Peyer's patch (tissue), 4 donors: ENCODE data around the gene DGKI.

Experiments used
- POLR2A ChIP-seq, 2 donors: fragments of 450-650 bp; IDR thresholded peaks; one replicate each; pipeline ENCODE4 v1.5.1; 2017; ENCODE audit warnings: antibody characterized with exemption in 2 of 2, mild to moderate bottlenecking in 2 of 2, moderate library complexity in 2 of 2
- TF ChIP-seq, protein P1 (sequence below), 6 experiments: fragments of 450-650 bp in 4 of 6; fragments of 200-600 bp in 2 of 6; sonication (generic) in 1 of 6; IDR thresholded peaks; one replicate each; pipeline ENCODE4 v1.5.1; 2017 to 2019; ENCODE audit warnings: antibody characterized with exemption in 6 of 6, mild to moderate bottlenecking in 3 of 6, moderate library complexity in 1 of 6

DNA sequence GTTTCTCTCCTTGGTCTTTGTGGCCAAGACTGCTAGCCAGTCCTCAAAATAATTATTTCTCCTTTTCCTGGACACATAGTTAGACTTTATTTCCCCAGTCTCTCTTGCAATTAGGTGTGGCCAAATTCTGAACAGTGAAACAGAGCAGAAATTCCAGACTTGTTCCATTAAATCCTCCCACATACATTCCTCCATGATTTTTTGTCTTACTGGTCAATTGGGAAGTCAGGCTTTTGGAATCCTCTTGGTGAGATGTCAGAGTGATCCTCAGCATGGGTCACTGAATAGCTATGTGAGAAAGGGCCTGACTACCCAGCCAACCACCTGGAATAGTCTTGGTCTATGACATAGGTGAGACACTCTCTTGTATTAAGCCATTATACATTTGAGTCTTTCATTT, 164.2 kb downstream of the DGKI start:
- TF ChIP-seq, protein P1, sequence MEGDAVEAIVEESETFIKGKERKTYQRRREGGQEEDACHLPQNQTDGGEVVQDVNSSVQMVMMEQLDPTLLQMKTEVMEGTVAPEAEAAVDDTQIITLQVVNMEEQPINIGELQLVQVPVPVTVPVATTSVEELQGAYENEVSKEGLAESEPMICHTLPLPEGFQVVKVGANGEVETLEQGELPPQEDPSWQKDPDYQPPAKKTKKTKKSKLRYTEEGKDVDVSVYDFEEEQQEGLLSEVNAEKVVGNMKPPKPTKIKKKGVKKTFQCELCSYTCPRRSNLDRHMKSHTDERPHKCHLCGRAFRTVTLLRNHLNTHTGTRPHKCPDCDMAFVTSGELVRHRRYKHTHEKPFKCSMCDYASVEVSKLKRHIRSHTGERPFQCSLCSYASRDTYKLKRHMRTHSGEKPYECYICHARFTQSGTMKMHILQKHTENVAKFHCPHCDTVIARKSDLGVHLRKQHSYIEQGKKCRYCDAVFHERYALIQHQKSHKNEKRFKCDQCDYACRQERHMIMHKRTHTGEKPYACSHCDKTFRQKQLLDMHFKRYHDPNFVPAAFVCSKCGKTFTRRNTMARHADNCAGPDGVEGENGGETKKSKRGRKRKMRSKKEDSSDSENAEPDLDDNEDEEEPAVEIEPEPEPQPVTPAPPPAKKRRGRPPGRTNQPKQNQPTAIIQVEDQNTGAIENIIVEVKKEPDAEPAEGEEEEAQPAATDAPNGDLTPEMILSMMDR (IDR thresholded peaks at IDR 0.05): no peak
- TF ChIP-seq POLR2A (IDR thresholded peaks at IDR 0.05): no peak
